HG03097 (cell line): Measurements from ENCODE around the gene MICALL2.

Experiments
- ATAC-seq: cut with Tn5 transposase; IDR thresholded peaks from one replicate; pipeline ENCODE4 v1.9.1; 2021; ENCODE audit not compliant: unreplicated experiment, low FRiP score

The MICALL2 gene

GRCh38 chr7:1458683-1459511 is at the start of gene MICALL2:
TSS of gene MICALL2 (minus strand) at chr7:1459470. CDS start at chr7:1459326, 144 bp downstream.
- peak; percentile 14 for ATAC-seq

DNA sequence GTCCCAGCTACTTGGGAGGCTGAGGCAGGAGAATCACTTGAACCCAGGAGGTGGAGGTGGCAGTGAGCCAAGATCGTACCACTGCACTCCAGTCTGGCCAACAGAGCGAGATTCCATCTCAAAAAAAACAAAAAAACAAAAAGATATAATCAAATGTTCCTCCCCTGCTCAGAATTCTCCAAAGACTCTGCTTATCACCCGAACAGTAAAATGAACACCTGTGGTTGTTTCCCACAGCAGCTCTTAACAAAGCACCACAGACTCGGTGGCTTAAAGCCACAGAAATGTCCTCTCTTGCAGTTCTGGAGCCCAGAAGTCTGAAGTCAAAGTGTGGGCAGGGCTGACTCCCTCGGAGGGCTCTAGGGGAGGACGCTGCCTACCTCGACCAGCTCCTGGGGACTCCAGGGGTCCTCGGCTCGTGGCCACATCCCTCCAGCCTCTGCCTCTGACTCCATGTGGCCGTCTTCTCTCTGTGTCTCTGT is 49.0 kb upstream of the MICALL2 start:
- ATAC-seq = no peak

GRCh38 chr7:1505731-1506550 is 46.7 kb upstream of the MICALL2 start:
- ATAC-seq = no peak

- ATAC-seq = peak; percentile 72
Measured at GRCh38 chr7:1503816-1504775, 44.8 kb upstream of the MICALL2 start, which contains the start of gene INTS1. TSS of gene INTS1 (minus strand) at chr7:1504389. CDS start at chr7:1503960, 429 bp downstream.

DNA sequence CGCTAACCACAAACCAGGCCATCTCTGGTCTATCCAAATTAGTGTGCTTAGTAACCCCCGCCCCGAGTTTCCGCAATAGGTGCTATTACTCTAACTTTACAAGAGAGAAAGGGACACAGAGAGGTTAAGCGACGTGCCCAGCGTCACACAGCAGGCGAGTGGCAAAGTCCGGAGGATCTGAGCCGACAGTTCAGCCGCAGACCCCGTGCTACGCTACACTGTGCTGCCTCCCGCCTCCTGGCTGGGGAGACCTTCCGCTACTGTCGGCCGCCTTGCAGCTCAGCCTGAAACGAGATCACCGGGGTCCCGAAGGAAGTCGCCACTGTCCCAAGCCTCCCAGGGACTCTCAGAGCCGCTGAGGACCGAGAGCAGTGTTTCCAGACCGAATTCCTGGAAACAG is 44.1 kb upstream of the MICALL2 start:
- no peak for ATAC-seq

DNA sequence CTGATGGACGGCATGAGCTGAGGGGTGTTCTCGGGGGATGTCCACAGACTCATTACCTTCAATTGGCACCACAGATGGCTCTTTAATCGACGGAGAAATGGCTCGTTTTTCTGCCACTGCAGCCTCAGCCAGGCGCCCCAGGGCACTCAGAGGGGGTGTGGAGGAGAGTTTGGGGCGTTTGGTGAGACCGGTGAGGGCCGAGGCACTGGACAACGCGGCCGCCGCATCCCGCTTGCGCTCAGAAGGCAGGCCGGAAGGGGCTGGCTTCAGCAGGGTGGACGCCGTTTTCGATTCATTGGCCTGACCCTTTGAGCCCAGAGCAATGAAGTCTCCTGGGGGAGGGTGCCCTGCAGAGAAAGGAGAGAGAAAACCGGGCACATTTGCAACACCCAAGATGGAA is 43.6 kb upstream of the MICALL2 start:
- ATAC-seq = no peak

GRCh38 chr7:1501487-1502270 is 42.4 kb upstream of the MICALL2 start:
- ATAC-seq = no peak

DNA sequence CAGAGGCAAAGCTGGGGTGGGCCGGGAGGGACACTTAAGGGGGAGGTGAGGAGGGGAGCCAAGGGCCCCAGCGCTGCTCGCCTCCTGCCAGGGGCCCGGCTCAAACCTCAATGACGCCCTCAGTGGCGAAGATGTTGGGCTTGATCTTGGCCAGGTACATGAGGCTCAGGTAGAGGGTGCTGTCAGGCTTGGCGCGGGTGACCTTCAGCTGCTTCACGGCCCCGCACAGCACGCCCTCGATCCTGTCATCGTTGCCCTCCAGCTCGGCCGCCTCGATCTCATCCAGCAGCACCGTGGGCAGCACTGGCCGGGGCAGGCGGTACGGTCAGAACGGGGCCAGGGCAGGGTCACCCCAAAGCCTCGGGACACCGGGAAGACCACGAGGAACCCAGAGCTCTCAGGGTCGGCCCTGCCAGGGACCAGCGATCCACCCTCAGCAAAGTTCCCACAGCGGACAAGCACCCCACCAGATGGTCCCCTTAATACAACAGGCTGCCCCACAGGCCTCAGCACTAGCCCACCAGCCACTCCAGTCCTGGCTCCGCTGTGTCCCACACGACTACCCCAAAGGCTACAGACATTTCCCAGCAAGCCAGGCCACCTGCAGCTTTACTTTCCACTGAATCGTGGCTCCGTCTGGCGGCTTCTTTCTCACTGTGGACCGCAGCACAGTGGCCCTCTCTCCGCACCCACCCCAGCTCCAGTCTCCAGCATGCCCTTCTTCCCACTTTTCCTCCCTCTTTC is 41.0 kb upstream of the MICALL2 start:
- no peak for ATAC-seq

- no peak for ATAC-seq
Measured at GRCh38 chr7:1499367-1500029, 40.2 kb upstream of the MICALL2 start.

GRCh38 chr7:1498370-1499305 is 39.4 kb upstream of the MICALL2 start:
- no peak for ATAC-seq

GRCh38 chr7:1497293-1497927 is 38.1 kb upstream of the MICALL2 start:
- no peak for ATAC-seq

GRCh38 chr7:1496531-1497292 is 37.4 kb upstream of the MICALL2 start:
- ATAC-seq = no peak

DNA sequence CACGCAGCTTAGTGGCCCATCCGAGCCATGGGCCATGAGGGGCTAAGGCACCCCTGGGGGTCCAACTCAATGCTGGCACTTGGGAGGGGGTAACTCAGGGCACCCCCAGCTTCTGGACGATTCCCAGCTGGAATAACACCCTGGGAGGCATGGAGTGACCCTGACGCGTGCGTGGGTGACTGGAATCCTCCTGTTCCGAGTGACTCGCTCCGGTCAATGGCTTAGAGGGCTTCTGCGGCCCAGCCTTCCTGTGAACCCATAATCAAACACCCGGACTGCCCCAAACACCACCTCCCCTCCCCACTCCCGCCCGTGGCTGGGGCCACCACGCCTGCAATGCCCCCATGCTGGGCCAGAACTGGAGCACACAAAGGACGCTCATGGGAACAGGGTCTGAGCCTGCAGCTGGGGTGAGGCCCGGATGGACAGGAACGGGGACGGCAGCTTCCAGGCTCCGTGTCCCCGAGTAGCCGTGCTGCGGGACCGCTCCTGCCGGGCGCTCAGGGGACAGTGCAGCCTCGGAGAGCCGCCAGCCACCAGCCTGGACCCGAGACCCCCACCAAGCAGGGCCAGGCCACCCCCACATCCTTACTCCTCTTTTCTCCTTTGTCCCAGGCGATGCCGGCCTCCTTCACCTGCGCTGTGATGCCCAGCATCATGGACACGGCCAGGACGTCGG is 36.4 kb upstream of the MICALL2 start:
- no peak for ATAC-seq

DNA sequence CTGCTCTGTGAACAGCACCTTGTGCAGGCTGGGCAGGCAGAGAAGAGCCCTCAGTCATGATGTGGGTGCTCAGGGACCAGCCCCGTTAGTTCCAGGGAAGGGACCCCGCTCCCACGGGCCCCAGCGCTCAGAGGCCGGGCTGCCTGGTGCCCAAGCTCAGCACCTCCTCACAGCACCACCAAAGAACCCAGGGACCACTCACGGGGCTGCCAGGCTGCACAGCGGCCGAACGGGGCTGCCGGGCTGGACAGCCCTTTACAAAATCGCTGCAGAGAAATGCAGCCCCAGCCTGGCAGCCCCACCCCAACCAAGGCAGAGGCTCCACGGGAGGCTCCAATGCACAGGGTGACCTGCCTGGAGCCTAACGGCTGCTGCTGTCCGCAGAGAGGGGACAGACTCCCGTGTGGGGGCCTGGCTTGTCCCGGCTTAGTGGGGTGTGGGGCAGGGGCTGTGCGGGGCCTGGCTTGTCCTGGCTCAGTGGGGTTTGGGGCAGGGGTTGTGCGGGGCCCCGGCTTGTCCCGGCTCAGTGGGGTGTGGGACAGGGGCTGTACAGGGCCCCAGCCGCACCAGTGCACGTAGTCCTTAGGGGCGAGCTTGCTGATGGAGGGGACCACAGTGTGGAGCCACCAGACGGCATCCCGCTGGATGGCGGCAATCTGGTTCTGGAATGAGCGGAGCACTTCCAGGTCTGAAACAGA is 35.7 kb upstream of the MICALL2 start:
- no peak for ATAC-seq

- no peak for ATAC-seq
Measured at GRCh38 chr7:1494447-1494846, 35.2 kb upstream of the MICALL2 start.
